Stimulated activated CD4-positive, alpha-beta T cell treated with anti-CD3 and anti-CD28 coated beads, TNF-alpha, amount 100 ng/mL, for 4 hours (primary cell): ENCODE data around the gene RWDD1.

ENCODE experiments used
- DNase-seq, 3 experiments: peaks; one replicate each; pipeline ENCODE4 v3.0.0-alpha.2; 2020; ENCODE audit warnings: low read depth in 3 of 3

Gene RWDD1, protein sequence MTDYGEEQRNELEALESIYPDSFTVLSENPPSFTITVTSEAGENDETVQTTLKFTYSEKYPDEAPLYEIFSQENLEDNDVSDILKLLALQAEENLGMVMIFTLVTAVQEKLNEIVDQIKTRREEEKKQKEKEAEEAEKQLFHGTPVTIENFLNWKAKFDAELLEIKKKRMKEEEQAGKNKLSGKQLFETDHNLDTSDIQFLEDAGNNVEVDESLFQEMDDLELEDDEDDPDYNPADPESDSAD

DNA sequence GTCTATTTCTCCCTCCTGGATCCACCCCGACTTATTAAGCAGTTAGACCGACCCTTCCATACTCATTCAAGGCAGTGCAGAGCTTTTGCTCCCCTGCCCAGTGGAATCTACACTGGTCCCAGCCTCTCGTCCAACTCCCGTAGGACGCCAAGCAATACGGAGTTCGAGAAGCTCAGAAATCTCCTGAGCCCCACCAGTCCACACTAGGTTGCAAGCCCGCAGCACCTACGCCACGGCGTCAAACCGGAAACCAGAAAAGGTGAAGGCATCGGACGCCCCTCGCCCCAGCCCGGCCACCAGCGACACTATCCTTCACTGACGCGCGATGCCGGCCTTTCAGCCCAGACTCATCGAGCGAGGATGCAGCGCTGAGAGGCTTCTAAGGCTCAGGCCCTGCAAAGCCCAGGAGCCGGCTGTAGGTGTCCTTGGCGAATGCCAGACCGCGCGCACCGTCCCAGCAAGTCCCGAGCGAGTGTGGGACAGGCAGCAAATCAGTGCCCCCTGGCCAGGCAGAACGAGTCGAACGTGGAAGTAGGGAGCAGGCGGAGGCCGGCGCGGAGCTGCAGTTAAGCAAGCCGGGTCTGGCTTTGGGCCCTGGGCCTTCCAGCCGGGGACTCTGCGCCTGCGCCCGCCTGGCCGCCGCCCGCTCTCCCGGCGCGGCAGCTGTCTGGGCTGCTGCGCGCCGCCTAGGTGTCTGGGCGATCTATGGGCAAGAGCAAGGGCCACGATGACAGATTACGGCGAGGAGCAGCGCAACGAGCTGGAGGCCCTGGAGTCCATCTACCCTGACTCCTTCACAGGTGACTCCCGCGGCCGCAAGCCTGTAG, at the start of gene RWDD1:
TSS of gene RWDD1 (plus strand) at position 649 of the 827 bp plus-strand sequence. CDS start at position 728, 79 bp downstream.
- peak; percentile 88 to 98 (median 97) for DNase-seq

DNA sequence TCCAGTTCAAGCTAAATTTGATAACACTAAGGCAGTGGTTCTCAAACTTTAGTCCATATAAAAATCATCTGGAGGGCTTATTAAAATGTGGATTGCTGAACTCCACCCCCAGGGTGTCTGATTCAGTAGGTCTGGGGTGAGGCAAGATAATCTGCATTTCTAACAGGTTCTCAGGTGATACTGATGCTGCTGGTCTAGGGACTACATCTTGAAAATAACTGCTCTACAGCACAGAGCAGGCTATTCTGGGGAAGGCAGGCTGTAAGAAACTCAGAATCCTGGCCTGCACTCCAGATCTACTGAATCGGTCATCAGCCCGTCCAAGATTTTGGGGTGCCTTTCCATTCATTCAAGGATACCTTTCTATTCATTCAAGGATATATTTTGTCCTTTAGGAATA, 48.4 kb upstream of the RWDD1 start:
- no peak for DNase-seq

DNA sequence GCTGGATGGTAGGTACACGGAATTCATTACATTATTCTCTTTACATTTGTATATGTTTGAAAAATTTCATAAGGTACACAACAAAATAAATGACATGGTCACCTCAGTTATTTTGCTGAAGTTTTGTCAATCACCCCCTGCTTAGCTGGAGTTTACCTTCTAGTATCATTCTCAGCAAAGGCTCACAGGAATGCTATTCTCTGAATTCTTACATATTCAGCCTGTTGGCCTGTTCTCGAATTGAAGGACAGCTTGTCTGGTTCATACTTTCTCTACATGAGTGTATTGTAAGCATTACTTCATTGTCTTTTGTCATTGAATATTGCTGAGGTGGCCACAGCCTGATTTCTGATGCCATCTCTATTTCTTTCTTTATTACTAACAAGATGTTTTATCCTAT, 47.1 kb upstream of the RWDD1 start:
- no peak for DNase-seq

DNA sequence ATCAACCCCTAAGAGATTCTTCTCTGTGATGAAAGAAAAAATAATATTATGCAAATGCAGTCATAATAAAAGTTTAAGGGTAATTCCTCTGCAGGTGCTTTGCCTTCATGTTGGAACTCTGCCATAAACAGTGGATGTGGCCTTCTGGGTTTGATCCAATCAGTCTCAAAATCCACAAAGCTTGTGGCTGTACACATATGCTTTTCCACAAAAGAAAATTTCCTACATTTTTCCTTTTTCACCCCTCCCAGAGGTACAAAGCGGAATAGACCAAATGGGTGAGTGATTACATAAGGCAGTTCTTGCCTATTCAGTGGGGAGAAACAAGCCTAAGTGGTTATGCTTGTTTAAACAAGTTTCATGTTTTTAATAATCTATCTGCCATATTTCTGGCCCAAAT, 43.2 kb upstream of the RWDD1 start:
- DNase-seq = no peak

DNA sequence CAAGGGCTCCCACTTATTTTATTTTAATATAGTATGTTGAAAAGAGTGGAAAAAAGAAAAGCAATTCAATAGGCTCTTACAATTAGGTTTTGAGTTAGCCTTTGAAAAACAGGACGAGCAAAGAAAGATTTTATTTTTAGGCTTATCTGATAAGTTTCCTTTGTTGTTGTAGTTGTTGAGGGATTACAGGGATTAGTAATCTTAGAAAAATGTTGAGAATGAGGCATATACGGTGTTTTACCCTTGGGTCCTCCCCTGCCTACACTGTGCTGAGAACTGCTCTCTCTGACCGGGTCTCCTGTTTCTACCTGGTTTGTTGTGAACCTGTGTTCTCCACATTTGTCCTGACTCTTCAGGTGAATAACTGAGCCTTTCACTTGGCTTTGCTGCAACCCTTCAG, 42.5 kb upstream of the RWDD1 start:
- DNase-seq = no peak

DNA sequence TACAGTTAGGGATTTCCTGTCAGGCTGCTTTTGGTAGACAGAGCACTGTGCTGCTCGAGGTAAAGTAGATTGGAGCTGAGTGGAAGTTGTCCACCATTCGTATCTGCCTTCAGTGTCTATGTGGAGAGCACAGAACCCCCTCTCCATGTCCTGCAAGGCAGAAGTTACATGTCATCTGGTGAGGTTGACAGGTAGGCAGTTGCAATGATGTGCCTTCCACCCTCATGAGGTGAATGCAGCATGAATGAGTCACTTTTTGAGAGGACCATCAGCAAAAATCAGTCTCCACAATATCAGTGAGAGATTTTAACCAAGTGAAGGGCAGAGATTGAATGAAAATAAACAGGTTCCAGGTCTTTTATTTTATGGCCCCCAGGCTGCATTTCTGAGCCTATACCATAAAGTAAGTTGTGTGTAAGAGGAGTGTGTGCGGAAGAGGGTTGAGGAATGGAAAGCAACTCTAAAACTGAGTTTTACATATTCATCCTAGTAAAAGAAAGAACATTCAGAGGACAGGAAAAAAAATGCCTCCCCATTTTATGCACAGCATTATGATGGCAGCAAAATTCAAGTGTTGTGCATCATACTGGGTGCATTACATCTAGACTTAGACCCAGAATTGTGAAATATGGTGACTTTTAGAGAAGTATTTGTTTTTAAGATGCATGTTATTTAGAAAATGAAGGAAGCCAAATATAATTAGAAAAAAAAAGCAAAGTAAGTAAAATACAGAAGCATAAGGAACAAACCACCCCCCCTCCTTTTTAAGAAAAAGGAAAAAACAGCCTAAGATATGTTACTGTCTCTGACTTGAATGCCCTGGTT, 41.6 kb upstream of the RWDD1 start:
- no peak for DNase-seq

DNA sequence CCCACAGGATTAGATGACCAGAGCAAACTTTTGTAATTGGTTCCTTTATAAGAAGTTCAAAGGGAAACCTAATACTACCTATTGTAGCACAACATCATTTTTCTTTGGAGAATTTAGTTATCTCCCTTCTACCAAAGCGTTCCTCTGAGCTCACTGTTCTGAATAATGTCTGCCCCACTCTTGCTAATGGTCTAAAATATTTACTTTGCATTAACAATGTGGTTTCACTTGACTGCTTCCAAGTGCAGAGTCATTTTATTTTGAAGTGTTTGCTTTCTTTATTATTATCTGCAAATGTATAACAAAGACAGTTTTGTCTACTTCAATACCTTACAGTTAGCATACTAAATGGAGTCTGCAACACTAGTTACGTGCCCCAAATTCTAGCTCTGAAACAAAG, 40.9 kb upstream of the RWDD1 start:
- DNase-seq = no peak

DNA sequence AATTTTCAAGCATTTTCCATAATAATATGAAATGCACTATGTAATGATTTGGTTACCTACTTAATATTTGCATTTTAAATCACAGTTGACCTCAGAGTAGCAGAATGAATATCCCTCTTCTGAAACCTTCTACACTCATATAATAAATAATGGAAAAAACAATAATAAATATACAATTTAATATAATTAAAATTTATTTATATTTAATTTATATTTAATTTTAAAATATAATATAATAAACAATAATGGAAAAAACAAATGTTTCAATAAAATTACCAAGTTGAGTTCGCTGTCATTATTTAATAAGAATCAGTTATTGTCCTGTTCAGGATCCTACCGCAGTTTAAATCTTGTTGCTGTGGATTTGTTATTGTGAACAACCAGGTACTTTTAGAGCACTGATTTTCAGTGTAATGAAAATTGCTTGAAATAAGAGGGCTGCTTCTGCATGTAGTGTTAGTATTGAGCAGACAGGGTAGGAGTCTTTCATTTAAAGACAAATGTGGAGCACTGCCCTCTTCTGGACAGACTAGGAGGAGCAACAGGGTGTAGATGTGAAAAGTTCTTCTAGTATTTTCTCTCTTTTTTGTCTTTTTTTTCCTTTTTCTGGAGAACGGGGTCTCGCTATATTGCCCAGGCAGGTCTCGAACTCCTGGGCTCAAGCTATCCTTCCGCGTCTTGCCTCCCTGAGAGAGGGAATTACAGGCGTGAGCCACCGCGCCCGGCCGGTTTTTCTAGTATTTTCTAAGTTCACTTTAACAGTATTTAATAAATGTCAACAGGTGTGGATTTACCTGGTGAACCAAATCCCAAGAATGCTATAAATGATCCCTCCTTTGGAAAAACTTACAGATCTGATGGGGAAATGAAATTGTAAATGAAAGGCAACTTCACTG, 39.4 kb upstream of the RWDD1 start:
- DNase-seq = peak; percentile 13 to 27 (median 15)

DNA sequence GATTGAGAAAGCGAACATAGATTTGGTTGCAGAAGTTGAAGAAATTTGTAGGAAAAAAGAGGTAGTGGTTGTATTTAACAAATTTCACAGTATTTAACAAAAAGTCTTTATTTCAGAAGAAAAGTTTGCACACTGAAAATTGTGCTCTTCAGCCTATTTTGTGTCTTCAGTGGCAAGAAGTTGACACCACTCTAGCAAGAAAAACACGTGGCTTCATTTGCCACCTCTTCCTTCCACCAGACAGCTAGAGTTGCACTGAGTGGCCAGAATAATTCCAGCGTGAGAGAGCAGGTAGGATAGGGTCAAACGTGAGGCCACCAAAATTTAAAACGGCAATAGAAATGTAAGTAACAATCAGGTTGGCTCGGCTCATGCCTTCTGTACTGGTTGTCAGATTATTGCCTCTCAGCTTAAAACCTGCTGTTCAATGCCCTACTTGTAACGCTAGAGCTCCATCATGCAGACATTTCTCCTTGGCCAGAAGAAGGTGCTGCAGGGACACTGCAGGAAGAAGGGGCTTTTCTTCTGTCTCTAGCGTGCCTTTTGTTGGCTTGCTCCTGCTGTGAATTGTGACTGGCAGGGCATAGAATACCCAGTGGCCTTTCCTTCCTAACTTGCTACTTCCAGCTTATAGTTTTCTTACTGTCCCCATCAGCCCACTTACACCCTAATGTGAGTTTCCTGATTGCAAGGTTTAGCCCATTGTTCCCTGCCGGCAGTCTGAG, 37.9 kb upstream of the RWDD1 start:
- DNase-seq = no peak

DNA sequence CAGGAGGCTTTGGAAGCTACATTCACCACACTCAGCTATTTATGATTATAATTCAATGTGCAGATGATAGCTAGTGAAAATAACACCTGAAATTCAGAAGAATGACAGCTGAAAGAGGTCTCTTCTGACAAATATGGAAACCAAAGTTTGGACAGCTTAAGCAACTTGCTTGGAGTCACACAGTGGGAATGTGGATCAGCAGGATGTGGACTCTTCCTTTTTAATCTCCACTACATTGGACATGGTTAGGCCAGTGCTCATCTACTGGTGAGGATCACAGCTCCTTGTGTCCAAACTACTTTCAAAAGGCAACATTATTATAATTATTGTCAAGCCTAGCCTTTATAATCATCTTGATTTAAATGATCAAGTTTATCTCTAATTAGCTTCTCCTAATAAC, 36.2 kb upstream of the RWDD1 start:
- DNase-seq = no peak

DNA sequence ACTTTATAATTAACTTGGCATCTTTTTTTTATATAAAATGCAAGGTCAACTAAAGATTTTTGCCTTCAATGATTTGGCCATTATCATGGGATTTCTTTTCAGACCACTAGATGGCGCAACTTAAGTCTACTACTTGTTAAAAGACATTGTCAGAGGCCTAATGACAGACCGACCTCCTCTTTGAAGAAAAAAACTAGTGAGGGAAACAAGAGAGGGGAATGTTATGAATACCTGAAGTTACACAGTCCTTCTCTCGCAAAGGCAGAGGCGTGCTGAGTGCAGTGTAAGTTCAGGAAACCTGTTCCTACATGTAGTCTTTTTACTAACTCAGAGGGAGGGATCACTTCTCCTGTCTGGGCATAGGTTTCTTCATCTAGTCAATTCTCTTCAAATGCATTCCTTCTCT, 35.1 kb upstream of the RWDD1 start:
- DNase-seq = no peak

DNA sequence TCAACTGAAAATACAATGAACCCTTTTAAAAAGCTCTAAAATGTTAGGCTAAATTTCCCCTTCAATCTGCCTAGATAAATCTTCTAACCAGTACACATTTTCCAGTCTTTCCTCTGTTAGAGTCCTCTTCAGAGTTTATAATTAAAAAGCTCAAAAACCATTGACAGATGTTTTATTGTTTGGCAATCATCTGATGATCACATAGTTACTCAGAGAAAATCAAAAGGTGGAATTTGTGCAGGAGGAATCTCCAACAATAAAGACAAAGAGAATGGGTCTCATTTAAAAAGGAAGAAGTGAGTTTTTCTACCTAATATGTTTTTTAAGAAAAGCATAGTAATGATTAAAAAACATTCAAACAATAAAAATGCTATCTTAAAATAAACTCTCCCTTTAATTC, 28.9 kb upstream of the RWDD1 start:
- no peak for DNase-seq

DNA sequence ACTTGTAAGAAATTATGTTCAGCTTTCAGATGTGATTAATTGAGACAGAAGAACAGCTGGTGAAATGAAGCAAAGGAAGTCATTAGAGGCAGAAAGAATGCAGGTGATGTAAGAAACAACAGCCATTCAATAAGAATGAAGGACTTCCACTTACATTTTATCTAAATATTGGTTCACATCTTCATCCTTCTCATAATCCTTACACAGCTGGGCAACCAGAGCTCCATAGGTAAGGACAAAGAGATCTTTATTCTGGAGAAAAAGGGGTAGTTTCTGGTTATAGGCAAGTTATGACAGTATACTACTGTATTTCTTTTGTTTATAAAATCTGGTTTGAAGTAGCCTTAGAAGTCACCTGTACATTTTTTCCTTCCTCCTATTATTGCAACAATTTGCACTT, 28.2 kb upstream of the RWDD1 start:
- DNase-seq = no peak

DNA sequence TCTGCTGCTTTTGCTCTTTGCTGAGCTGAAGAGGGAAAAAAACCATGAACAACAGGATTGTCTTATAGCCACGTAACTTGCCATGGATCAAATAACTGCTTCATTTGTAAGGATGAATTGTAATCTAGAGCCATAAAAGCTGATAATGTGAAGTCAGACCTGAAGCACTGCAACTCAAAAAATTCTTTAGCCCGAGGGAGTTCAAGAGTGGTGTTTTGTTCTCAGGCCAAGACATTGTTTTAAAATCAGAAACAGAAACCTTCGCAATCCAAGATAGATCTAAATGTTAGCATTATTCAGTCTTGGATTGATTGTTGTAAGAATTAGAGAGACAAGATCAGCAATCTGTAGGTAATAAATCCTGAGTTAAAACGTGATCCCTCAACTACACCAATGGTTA, 25.7 kb upstream of the RWDD1 start, which contains the start of gene TRAPPC3L:
TSS of gene TRAPPC3L (minus strand) at position 34 of the 400 bp plus-strand sequence. CDS start 170 bp downstream, outside the sequence.
- DNase-seq = no peak

DNA sequence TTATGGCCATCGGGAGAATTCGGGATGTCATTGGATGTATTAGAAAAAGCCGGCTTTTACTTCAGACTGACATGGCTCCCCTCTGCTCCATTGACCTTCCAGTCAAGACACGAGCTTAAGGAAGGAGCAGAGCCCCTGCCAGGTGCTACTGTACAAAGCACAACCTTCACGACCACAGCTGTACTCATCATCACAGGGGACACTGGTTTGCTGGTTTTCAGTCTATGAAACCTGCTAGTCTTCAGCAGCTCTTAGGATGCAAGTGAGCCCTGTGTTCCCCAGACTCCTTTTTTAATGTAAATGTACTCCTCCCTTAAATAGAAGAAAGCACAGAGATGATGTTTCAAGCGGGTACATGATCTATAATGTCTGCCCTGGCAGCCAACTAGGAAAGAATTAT, 23.9 kb upstream of the RWDD1 start:
- DNase-seq = no peak

DNA sequence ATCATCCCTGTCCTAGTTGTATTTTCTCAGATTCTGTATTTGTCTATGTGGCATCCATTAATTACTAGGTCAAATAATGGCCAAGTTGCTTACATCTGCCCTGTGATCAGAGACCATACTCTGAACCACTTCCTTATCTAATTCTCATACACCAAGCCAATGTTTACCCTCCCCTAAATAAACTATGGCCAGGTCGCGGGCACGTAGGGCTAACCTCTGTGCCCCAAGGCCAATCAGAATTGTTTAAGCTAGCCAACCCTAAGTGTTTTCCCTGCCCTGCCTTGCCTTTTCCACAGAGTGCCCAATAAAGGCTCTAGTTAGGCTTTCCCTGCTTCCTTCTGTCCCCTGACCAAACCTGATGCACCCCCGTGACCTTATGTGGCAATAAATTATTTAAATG, 20.5 kb upstream of the RWDD1 start:
- no peak for DNase-seq

DNA sequence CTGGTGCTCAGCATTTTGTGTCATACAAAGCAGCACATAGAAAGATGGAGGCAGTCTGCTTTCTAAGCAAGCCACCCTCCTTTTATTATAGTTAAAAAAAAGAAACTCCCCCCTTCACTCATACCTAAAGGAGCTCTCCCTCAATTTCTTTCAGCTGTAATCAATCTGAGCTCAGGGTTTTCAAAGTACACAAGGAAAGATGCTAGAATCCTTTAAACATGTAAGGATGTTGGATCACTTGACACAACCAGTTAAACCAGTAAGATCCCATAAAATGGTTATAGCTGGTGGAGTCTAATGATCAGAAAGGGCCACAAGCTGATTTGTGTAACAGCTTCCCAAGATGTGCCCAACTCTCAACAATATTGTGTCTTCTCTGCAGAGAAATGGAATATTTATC, 17.9 kb upstream of the RWDD1 start, which contains the start of gene CALHM4:
TSS of gene CALHM4 (plus strand) at position 301 of the 400 bp plus-strand sequence. CDS start at position 344, 43 bp downstream.
- no peak for DNase-seq

DNA sequence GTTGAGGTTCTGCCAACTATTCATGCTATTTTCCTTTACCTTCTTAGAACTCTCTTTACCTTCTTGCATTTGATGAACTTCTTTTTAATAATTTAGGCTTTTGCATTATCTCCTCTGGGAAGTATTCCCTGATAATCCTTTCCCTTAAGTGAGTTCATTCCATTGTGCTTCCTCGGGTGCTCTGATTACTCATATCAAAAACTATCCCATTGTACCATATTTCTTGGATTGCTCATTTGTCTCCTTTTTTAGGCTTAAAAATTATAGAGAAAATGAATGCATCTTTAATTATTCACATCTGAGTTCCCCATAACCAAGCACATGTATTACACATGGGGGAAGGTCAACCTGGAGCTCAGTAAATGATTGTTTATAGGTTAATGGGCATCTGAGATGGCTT, 15.2 kb upstream of the RWDD1 start:
- DNase-seq = no peak

DNA sequence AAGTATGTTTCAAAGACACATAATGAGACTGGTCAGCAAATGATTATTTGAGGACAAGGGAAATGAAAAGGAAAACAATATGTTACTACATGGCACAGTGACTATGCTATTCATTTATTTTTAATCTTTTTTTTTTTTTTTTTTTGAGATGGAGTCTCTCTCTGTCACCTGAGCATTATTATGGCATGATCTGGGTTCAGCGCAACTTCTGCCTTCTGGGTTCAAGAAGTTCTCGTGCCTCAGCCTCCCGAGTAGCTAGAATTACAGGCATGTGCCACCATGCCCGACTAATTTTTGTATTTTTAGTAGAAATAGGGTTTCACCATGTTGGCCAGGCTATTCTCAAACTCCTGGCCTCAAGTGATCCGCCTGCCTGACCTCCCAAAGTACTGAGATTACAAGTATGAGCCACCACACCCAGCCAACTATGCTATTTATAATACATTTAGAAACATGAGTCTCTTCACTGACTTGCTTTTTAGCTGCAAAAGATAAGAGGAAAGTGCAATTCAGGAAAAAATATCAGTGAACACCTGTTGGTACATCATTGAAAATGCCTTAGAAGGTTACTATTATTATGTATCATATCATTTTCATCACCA, 14.4 kb upstream of the RWDD1 start:
- no peak for DNase-seq

DNA sequence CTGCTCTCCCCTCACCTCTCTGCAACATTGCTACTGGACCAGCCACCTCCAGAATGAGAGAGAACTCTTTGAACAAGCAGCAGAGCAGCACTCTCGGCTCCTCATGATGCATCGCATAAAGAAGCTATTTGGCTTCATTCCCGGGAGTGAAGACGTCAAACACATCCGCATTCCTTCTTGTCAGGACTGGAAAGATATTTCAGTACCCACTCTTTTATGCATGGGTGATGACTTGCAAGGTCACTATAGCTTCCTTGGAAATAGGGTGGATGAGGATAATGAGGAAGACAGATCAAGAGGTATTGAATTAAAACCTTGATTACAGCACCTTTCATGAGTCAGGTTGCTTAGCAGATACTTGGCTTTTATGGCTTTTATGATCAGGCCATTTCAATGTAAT, 13.4 kb upstream of the RWDD1 start:
- no peak for DNase-seq
